ENCODE data around the gene TUBG1. TPM values are rescaled to one million over a fixed set of nuclear protein-coding genes. Genes with fewer than 3 reads are reported as not detected.
"Not testable (repeated sequence)": the region's sequence is repeated elsewhere in the genome, so short reads cannot be mapped to it uniquely, and the experiment has no call there.

TUBG1 gene
- polyA plus RNA-seq, 4 donors: 54.4 to 63.9 (median 55.8) TPM

DNA sequence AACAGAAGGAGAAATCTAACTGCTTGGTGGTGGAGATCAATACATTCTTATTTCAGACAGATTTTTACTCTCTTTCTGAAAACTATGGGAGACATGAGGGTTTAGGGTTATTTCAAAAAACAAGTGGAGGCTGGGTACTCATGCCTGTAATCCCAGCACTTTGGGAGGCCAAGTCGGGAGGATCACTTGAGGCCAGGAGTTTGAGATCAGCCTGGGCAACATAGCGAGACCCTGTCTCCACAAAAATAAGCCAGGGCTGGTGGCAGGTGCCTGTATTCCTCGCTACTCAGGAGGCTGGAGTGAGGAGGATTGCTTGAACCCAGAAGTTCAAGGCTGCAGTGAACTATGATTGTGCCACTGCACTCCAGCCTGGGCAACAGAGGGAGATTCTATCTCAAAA, 12.5 kb downstream of the TUBG1 start:
- not testable (repeated sequence) for DNase-seq (ENCODE audit: low read depth in 4 of 4, low spot score in 2 of 4)

DNA sequence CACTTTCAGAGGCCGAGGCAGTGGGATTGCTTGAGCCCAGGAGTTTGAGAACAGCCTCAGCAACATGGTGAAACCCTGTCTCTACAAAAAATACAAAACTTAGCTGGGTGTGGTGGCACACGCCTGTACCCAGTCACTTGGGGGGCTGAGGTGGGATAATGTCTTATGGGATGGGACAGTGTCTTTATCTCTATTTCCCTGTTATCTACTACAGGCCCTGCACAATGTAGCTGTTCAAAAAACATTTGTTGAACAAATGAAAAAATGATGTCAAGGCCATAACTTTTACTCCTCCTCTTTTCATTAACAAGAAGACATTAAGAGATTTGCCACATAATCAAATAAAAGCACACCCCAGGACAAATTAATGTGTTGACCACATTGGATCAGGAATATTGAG, 13.8 kb downstream of the TUBG1 start:
- no peak for DNase-seq (ENCODE audit: low read depth in 4 of 4, low spot score in 2 of 4)

DNA sequence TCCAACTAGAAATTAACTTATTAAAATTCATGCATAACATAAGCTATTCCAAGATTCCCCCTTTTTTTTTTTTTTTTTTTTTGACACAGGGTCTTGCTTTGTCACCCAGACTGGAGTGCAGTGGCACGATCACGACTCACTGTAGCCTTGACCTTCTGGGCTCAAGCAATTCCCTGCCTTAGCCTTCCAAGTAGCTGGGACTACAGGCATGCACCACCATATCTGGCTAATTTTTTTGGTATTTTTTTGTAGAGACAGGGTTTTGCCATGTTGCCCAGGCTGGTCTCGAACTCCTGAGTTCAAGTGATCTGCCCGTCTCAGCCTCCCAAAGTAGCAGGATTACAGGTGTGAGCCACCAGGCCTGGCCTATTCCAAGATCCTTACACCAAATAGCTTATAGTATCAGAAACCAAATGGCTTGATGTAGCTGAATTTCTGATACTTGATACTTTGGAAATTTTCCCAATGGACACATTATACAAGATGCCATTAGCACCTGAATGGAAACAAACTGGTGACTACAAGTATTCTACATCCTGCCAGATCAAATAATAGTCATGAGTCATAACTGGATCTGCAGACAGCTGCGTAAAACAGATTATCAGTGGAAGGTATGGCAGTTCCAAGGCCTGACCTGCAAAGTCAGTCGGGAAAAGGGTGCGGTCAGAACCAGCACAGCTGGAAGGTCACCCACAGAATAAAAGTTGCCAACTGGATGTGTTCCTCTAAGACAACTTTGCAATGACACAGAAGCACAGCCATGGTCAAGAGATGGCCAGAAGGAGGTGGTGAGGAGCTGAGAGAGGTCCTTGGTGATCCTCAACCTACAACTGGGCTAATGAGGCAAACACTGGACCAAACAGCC, 14.5 kb downstream of the TUBG1 start:
- no peak for DNase-seq (ENCODE audit: low read depth in 4 of 4, low spot score in 2 of 4)

GRCh38 chr17:42627032-42627764, 17.7 kb downstream of the TUBG1 start:
- not testable (repeated sequence) for DNase-seq (ENCODE audit: low read depth in 4 of 4, low spot score in 2 of 4)

DNA sequence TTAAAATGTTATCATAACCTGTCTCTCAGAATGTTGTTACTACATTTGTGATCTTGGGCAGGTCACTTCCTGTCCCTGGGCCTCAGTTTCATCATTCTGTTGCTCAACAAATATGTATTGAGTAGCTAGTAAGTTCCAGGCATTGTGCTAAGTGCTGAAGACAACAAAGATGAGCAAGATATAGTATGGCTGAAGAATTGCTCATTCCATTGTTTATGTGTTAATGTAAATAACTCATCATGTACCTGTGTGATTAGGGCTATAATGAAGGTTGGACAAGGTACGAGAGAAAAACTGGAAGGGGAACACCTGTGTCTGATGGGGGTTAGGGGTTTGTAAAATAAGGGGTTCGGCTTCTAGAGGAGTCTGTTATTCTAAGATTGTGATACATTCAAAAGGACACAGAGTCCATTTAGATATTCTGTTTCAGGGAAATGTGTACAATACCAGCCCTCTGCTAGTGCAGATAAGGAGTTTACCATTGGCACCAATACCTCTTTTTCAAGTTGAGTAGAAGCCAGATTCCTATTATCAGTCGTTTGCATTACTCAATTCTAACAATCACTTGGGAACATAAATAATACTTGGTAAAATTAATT, 20.0 kb downstream of the TUBG1 start:
- DNase-seq (ENCODE audit: low read depth in 4 of 4, low spot score in 2 of 4): no peak

DNA sequence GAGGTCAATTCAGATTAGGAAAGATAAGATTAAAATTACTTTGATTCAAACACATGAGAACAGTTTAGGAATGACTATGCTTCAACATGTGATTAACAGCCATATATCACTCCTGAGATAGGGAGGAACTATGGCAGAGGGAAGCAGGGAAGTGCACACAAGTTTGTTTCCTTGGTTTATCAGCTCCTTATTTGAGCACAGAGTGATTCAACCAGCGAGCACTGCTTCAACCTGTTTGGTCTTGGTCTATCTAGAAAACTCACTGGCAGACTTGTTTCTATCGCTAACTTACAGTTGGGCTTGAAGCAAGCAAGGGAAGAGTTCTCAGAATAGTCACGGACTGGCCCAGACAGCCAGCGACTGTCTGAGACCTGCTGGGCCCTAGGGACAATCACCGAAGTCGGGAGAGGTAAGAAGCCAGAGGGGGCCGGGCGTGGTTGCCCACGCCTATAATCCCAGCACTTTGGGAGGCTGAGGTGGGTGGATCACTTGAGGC, 23.5 kb downstream of the TUBG1 start:
- no peak for DNase-seq (ENCODE audit: low read depth in 4 of 4, low spot score in 2 of 4)

DNA sequence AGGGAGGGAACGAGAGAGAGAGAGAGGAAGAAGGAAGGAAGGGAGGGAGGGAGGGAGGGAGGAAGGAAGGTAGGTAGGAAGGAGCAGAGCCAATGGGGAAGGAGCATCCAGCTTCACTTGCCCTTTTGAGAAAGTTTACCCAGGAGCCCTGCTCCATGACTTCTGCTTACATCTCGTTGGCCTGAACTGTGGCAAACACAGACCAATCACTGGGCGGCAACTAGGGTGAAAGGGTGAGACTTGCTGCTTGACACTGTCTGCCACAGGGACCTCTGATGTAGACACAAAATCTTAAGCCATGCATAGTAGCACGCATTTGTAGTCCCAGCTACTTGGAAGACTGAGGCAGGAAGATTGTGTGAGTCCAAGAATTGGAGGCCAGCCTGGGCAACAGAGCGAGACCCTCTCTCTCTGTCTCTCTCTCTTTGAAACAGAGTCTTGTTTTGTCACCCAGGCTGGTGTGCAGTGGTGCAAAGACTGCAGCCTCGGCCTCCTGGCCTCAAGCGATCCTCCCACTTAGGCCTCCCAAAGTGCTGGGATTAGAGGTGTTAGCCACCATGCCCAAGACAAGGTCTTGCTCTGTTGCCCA, 30.1 kb downstream of the TUBG1 start:
- DNase-seq (ENCODE audit: low read depth in 4 of 4, low spot score in 2 of 4): no peak

GRCh38 chr17:42640121-42640520, 30.6 kb downstream of the TUBG1 start:
- DNase-seq (ENCODE audit: low read depth in 4 of 4, low spot score in 2 of 4): no peak

DNA sequence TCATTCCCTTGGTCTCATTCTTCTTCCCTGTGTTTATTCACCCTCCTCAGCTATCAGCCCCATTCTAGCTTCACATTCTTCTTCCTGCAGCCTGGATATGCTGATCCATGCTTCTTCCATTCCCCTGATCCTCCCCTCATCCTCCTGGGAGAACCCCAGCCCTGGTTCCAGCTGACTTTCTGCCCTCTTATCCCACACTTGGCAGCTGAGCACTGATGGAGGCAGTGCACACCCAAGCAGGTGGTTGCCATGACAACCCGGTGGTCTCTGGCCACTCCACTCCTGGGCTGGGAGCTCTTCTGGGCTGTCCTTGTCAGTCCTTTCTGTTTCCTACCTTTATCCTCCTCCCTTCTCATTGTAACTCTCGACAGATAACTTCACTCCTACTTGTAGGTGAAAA, 32.9 kb downstream of the TUBG1 start:
- no peak for DNase-seq (ENCODE audit: low read depth in 4 of 4, low spot score in 2 of 4)

GRCh38 chr17:42647778-42648177, 38.3 kb downstream of the TUBG1 start:
- DNase-seq (ENCODE audit: low read depth in 4 of 4, low spot score in 2 of 4): no peak

- no peak for DNase-seq (ENCODE audit: low read depth in 4 of 4, low spot score in 2 of 4)
Measured at GRCh38 chr17:42651392-42651791, 41.9 kb downstream of the TUBG1 start.

GRCh38 chr17:42653179-42654124, 44.0 kb downstream of the TUBG1 start:
- DNase-seq (ENCODE audit: low read depth in 4 of 4, low spot score in 2 of 4): peak in 1 of 4 donors; percentile 26

GRCh38 chr17:42655528-42655927, 46.0 kb downstream of the TUBG1 start:
- no peak for DNase-seq (ENCODE audit: low read depth in 4 of 4, low spot score in 2 of 4)

DNA sequence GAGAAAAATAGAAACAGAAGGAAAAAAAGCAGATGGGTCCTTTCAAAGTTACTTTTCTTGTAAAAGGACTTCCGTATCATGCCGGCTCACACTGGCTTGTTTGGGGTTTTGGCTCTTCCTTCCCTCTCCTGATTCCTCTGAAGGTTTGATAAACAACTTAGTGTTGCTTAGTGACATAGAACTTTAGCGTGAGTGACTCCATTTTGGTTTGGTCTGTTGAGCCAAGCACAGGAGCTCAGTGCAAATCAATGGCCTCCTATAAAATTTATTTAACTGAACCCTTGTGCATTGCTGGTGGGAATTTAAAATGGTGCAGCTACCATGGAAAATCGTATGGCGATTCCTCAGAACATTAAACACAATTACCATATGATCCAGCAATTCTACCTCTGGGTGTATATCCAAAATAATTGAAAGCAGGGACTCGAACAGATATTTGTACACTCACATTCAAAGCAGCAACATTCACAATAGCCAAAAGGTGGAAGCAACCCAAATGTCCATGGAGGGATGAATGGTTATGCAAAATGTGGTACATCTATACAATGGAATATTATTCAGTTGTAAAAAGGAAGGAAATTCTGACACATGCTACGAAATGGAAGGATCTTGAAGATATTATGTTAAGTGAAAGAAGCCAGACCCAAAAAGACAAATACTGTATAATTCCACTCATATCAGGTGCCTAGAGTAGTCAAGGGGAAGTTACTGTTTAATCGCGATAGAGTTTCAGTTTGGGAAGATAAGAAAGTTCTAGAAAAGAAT, 48.5 kb downstream of the TUBG1 start:
- DNase-seq (ENCODE audit: low read depth in 4 of 4, low spot score in 2 of 4): no peak

GRCh38 chr17:42659079-42659931, 49.8 kb downstream of the TUBG1 start, which contains the start of gene TUBG2:
Gene TUBG2 (plus strand): TSS chr17:42659284. CDS start chr17:42659504, 220 bp downstream.
- peak in 2 of 4 donors; percentile 89 to 92 for DNase-seq (ENCODE audit: low read depth in 4 of 4, low spot score in 2 of 4)

DNA sequence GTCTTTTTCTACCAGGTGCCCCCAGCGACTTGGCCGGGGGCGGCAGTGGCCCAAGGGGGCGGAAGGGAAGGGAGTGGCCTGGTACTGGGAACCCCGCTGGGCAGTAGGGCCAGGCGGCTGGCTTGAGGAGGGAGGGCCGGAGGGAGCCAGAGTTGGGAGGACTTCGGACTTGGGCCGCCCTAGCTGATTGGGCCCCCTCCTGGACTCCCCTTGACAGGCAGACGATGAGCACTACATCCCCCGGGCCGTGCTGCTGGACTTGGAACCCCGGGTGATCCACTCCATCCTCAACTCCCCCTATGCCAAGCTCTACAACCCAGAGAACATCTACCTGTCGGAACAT, 50.4 kb downstream of the TUBG1 start:
- not testable (repeated sequence) for DNase-seq (ENCODE audit: low read depth in 4 of 4, low spot score in 2 of 4)

DNA sequence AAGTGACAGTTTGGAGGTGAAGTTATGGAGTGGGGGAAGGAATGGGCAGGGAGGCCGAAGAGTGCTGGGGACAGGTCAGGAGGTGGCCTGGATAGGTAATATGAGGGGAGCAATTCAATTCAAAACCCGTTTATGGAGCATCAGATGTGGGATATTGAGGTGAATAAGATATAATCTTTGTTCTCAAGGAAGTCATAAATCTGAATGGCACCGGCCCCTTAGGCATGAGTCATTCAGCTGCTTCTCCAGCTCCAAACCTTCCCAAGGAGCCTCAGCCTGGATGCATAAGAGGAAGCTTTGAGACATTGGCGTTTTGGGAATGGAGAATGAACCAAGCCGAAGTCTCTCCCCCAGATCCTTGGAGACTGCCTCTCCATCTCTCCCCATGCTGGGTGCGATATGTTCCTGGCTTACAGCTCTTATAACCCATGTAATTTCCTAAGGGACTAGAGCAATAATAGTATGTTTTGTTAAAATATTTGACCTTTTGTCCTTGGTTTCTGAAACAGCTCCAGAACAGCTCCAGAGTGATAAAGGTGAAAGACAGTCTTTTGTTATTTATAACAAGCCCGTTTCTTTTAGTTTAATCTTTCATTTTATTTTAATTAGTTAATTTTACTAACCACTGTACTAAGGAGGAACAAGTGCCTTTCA, 51.3 kb downstream of the TUBG1 start:
- DNase-seq (ENCODE audit: low read depth in 4 of 4, low spot score in 2 of 4): no peak

Data from left renal cortex interstitium (tissue), 4 donors.